A673 (cell line): ENCODE data around the gene LIMK1. TPM values are rescaled to one million over a fixed set of nuclear protein-coding genes. Genes with fewer than 3 reads are reported as not detected.
A peak's percentile ranks its signal among the peaks of the same experiment; 100 is the strongest.
"Not testable (repeated sequence)": the region's sequence is repeated elsewhere in the genome, so short reads cannot be mapped to it uniquely, and the experiment has no call there.

Experiments
- BruUV-seq: library from RNA; stranded (reverse); fragments of 400-500 nt; replicated peaks from 2 replicates; lab custom pipeline; 2021; lab: Mats Ljungman, UMichigan
- CTCF ChIA-PET: fragments of 300-600 bp; sonication (Branson Sonifier 250); formaldehyde crosslinking; loops from one replicate; lab custom pipeline; 2022; ENCODE audit warnings: antibody characterized with exemption; lab: Charles Lee
- POLR2A ChIA-PET: fragments of 300-600 bp; sonication (Branson Sonifier 250); formaldehyde crosslinking; loops from one replicate; lab custom pipeline; 2022; ENCODE audit warnings: antibody characterized with exemption; ENCODE audit not compliant: low non-redundant PET; lab: Charles Lee
- DNase-seq: peaks from one replicate; pipeline ENCODE4 v3.0.0-alpha.2; 2015; ENCODE audit warnings: low spot score
- H3K27ac ChIP-seq: fragments of 200-600 bp; sonication (generic); 2 replicates; pipeline ENCODE4 v1.5.1; 2016; ENCODE audit warnings: mixed run types, low read depth, mild to moderate bottlenecking, mixed read lengths, antibody characterized with exemption, low read length; ENCODE audit not compliant: poor library complexity, severe bottlenecking
- H3K27me3 ChIP-seq: fragments of 200-600 bp; sonication (generic); replicated peaks from 2 replicates; pipeline ENCODE4 v1.6.1; 2017; ENCODE audit warnings: mixed run types, low read depth, mild to moderate bottlenecking, mixed read lengths, antibody characterized with exemption, low read length; ENCODE audit not compliant: insufficient read depth, poor library complexity
- H3K36me3 ChIP-seq: fragments of 200-600 bp; sonication (generic); 2 replicates; pipeline ENCODE4 v1.6.1; 2016; ENCODE audit warnings: mixed run types, mild to moderate bottlenecking, mixed read lengths, antibody characterized with exemption, low read length; ENCODE audit not compliant: insufficient read depth, poor library complexity, severe bottlenecking
- H3K4me1 ChIP-seq: fragments of 200-600 bp; sonication (generic); 2 replicates; pipeline ENCODE4 v1.6.1; 2017; ENCODE audit warnings: mixed run types, mild to moderate bottlenecking, mixed read lengths, antibody characterized with exemption, low read length; ENCODE audit not compliant: insufficient read depth, poor library complexity, severe bottlenecking
- H3K4me3 ChIP-seq: fragments of 200-600 bp; sonication (generic); 2 replicates; pipeline ENCODE4 v1.5.1; 2016; ENCODE audit warnings: low read depth, mixed run types, mild to moderate bottlenecking, mixed read lengths, low read length; ENCODE audit not compliant: poor library complexity, severe bottlenecking
- H3K9me3 ChIP-seq: fragments of 200-600 bp; sonication (generic); 2 replicates; pipeline ENCODE4 v1.6.1; 2016; ENCODE audit warnings: mixed run types, low read depth, mild to moderate bottlenecking, mixed read lengths, antibody characterized with exemption, low read length; ENCODE audit not compliant: poor library complexity, severe bottlenecking
- CTCF ChIP-seq: fragments of 300-800, 200-600 bp; sonication (generic); conservative IDR thresholded peaks from 2 replicates; pipeline ENCODE4 v1.5.1; 2017; ENCODE audit warnings: low read depth, mild to moderate bottlenecking, antibody characterized with exemption, low read length, moderate library complexity, mixed read lengths
- EZH2 ChIP-seq: fragments of 200-600 bp; sonication (generic); IDR thresholded peaks from 2 replicates; pipeline ENCODE4 v1.6.1; 2017; ENCODE audit warnings: borderline replicate concordance, low read depth, mild to moderate bottlenecking, mixed read lengths, antibody characterized with exemption, low read length; ENCODE audit not compliant: poor library complexity, severe bottlenecking
- intact Hi-C: fragments of 100-400 bp; cut with micrococcal nuclease; formaldehyde crosslinking; loops from one replicate; pipeline ENCODE4 v1.10.0; 2022; ENCODE audit not compliant: unreplicated experiment
- total RNA-seq: library from RNA; stranded (reverse); gene quantifications from 2 replicates; pipeline ENCODE4 v1.2.3, GENCODE V29; 2021

LIMK1 gene
- total RNA-seq, 1 experiment from 2014 or later, result 59.3 TPM

- H3K27ac ChIP-seq, result peak overlapping the region; percentile 86
- peak overlapping the region; percentile 9 for H3K4me3 ChIP-seq
- no TSS peak for BruUV-seq
- CTCF ChIA-PET, result interaction anchor here (0.7 kb wide), 1 partner anchor 17 kb away, joined by 3 read pairs; no protein-coding TSS in a partner anchor
- H3K36me3 ChIP-seq, result no peaks in the 10 kb centered on the region
- peaks cover 52% of the 10 kb centered on the region for H3K4me1 ChIP-seq
- intact Hi-C loops, result no loop called here
- POLR2A ChIA-PET, result no interaction called here
- no peaks in the 10 kb centered on the region for H3K9me3 ChIP-seq
- DNase-seq, result no peak
- H3K27me3 ChIP-seq, result no peaks in the 10 kb centered on the region
- TF ChIP-seq EZH2 (no peak), CTCF (no peak)
Observed at GRCh38 chr7:74042746-74043522, 40.7 kb upstream of the LIMK1 start.

- POLR2A ChIA-PET, result no interaction called here
- Histone ChIP-seq H3K4me3 (peak overlapping the region; percentile 9), H3K27ac (peak overlapping the region; percentile 86), H3K9me3 (no peaks in the 10 kb centered on the region), H3K4me1 (peaks cover 51% of the 10 kb centered on the region), H3K36me3 (no peaks in the 10 kb centered on the region), H3K27me3 (no peaks in the 10 kb centered on the region)
- no TSS peak for BruUV-seq
- CTCF ChIA-PET, result interaction anchor here (0.7 kb wide), 1 partner anchor 18 kb away, joined by 3 read pairs; no protein-coding TSS in a partner anchor
- TF ChIP-seq CTCF (no peak), EZH2 (no peak)
- peak; percentile 96 for DNase-seq
- intact Hi-C loops, result no loop called here
Observed at GRCh38 chr7:74043523-74043951, 40.1 kb upstream of the LIMK1 start.

- Histone ChIP-seq H3K4me1 (peaks cover 43% of the 10 kb centered on the region), H3K4me3 (no peak overlapping the region), H3K27ac (peak overlapping the region; percentile 86), H3K27me3 (no peaks in the 10 kb centered on the region), H3K36me3 (no peaks in the 10 kb centered on the region), H3K9me3 (no peaks in the 10 kb centered on the region)
- ChIA-PET POLR2A (no interaction called here), CTCF (interaction anchor here (1.0 kb wide), 1 partner anchor 18 kb away, joined by 4 read pairs; no protein-coding TSS in a partner anchor)
- BruUV-seq, result no TSS peak
- intact Hi-C loops, result no loop called here
- no peak for TF ChIP-seq EZH2
- no peak for TF ChIP-seq CTCF
- DNase-seq, result peak; percentile 51
Observed at GRCh38 chr7:74044366-74045350, 38.9 kb upstream of the LIMK1 start.

GRCh38 chr7:74046581-74046980 is 37.0 kb upstream of the LIMK1 start:
- H3K27me3 ChIP-seq, POLR2A ChIA-PET, DNase-seq, H3K9me3 ChIP-seq, H3K4me3 ChIP-seq, H3K27ac ChIP-seq, BruUV-seq, H3K36me3 ChIP-seq, intact Hi-C loops, CTCF ChIA-PET: not testable (repeated sequence)
- H3K4me1 ChIP-seq, result peaks cover 36% of the 10 kb centered on the region
